Ramos (cell line): ENCODE results near the gene OR2S2.
"Not testable (repeated sequence)": the region's sequence is repeated elsewhere in the genome, so short reads cannot be mapped to it uniquely, and the experiment has no call there.

Experiments
- in situ Hi-C: fragments of 300-500 bp; cut with MboI; formaldehyde crosslinking; loops from one replicate; pipeline ENCODE4 v1.14.3; 2022; ENCODE audit warnings: low sequenced_read_pairs; ENCODE audit not compliant: unreplicated experiment

The OR2S2 gene

GRCh38 chr9:35935755-35936509 lies 22.0 kb downstream of the OR2S2 start:
- in situ Hi-C loops = no loop called here

GRCh38 chr9:35935261-35935660 lies 22.7 kb downstream of the OR2S2 start:
- in situ Hi-C loops = no loop called here

GRCh38 chr9:35934069-35934468 lies 23.9 kb downstream of the OR2S2 start:
- in situ Hi-C loops = not testable (repeated sequence)

- in situ Hi-C loops = no loop called here
These were observed 24.3 kb downstream of the OR2S2 start for GRCh38 chr9:35933550-35934067.

- in situ Hi-C loops = no loop called here
These were observed 25.2 kb downstream of the OR2S2 start for GRCh38 chr9:35932735-35933134.

- in situ Hi-C loops = no loop called here
These were observed 27.0 kb downstream of the OR2S2 start for GRCh38 chr9:35930989-35931388.

- in situ Hi-C loops = no loop called here
These were observed 27.4 kb downstream of the OR2S2 start for GRCh38 chr9:35930521-35930920.

- in situ Hi-C loops = no loop called here
These were observed 28.6 kb downstream of the OR2S2 start for GRCh38 chr9:35929453-35929718.

- in situ Hi-C loops = no loop called here
These were observed 29.1 kb downstream of the OR2S2 start for GRCh38 chr9:35928591-35929452.

- in situ Hi-C loops = no loop called here
These were observed 33.8 kb downstream of the OR2S2 start for GRCh38 chr9:35923927-35924763.

GRCh38 chr9:35923598-35923926 lies 34.4 kb downstream of the OR2S2 start:
- in situ Hi-C loops = no loop called here

- in situ Hi-C loops = no loop called here
These were observed 37.8 kb downstream of the OR2S2 start for GRCh38 chr9:35920051-35920620.

- in situ Hi-C loops = no loop called here
These were observed 38.5 kb downstream of the OR2S2 start for GRCh38 chr9:35919212-35920008.

- in situ Hi-C loops = no loop called here
These were observed 39.2 kb downstream of the OR2S2 start for GRCh38 chr9:35918780-35919179.

- in situ Hi-C loops = no loop called here
These were observed 40.7 kb downstream of the OR2S2 start for GRCh38 chr9:35917261-35917660.

- in situ Hi-C loops = no loop called here
These were observed 42.2 kb downstream of the OR2S2 start for GRCh38 chr9:35915681-35916294.

GRCh38 chr9:35914301-35914807 lies 43.6 kb downstream of the OR2S2 start:
- in situ Hi-C loops = no loop called here

GRCh38 chr9:35913429-35913828 lies 44.5 kb downstream of the OR2S2 start:
- in situ Hi-C loops = not testable (repeated sequence)

- in situ Hi-C loops = no loop called here
These were observed 45.1 kb downstream of the OR2S2 start for GRCh38 chr9:35912791-35913400.
